Stimulated activated effector memory CD8-positive, alpha-beta T cell treated with anti-CD3 and anti-CD28 coated beads, Interleukin-12 subunit alpha, Interleukin-12 subunit beta, amount 100 ng/mL, for 72 hours (primary cell): ENCODE measurements around the gene DPEP2.
A peak's percentile ranks its signal among the peaks of the same experiment; 100 is the strongest.
"Not testable (repeated sequence)": the region's sequence is repeated elsewhere in the genome, so short reads cannot be mapped to it uniquely, and the experiment has no call there.

Source experiments
- ATAC-seq: fragments of 150-1000 bp; cut with Tn5 transposase; 2 replicates; pipeline ENCODE4 v1.10.0; 2021
- DNase-seq, 2 donors: peaks; one replicate each; pipeline ENCODE4 v3.0.0; 2021 to 2022; ENCODE audit warnings: low spot score in 2 of 2
- H3K27ac Mint-ChIP-seq: one replicate; pipeline ENCODE4 v1.8.0; 2022; ENCODE audit warnings: mild to moderate bottlenecking, mixed read lengths
- H3K36me3 Mint-ChIP-seq: one replicate; pipeline ENCODE4 v1.8.0; 2022; ENCODE audit warnings: mild to moderate bottlenecking, mixed read lengths
- H3K4me1 Mint-ChIP-seq: one replicate; pipeline ENCODE4 v1.8.0; 2022; ENCODE audit warnings: mixed read lengths
- H3K4me3 Mint-ChIP-seq: one replicate; pipeline ENCODE4 v1.8.0; 2022; ENCODE audit warnings: mild to moderate bottlenecking, mixed read lengths
- H3K9me3 Mint-ChIP-seq: one replicate; pipeline ENCODE4 v1.8.0; 2022; ENCODE audit warnings: mixed read lengths

Gene DPEP2

DNA sequence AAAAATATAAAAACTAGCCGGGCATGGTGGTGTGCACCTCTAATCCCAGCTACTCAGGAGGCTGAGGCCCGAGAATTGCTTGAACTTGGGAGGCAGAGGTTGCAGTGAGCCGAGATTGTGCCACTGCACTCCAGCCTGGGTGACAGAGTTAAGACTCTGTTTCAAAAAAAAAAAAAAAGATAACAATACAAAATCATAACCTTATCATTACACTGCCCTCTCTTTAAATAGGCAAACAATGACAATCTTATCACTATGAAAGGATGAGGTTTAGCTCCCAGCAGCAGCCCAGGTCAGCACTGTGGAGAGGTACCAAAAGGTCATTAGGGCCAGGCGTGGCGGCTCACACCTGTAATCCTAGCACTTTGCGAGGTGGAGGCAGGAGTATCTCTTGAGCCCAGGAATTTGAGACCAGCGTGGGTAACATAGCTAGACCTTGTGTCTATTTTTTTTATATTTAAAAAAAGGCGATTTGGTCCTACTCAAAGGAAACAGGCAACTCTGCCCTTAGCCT lies 19.9 kb upstream of the DPEP2 start:
- H3K27ac Mint-ChIP-seq: no peak overlapping the region
- no peak overlapping the region for H3K4me3 Mint-ChIP-seq
- H3K9me3 Mint-ChIP-seq: no peaks in the 10 kb centered on the region
- ATAC-seq: no peak
- peaks cover 31% of the 10 kb centered on the region for H3K36me3 Mint-ChIP-seq
- no peak for DNase-seq
- peaks cover 28% of the 10 kb centered on the region for H3K4me1 Mint-ChIP-seq

DNA sequence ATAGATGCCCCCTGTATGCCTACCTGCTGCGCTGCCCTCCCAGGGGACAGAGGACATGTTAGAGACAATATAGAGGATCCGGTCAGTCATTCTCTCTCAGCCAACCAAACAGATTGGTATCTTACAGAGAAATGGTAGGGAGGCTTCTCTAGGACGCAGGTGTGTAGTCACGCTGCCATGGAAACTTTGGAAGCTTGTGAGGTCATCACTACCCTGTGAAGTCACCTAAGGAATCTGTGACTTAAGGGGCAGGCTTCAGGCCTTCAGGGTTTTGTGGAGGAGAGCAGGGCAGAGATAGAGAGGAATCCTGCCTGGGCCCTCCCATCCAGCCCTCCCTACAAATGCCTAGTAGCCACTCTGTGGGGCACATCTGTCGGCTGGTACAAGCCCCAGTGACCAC lies 16.4 kb upstream of the DPEP2 start, which contains the start of gene DPEP2NB:
TSS of gene DPEP2NB (minus strand) at position 231 of the 400 bp plus-strand sequence. CDS start at position 90, 141 bp downstream.
- Mint-ChIP-seq H3K36me3 (no peaks in the 10 kb centered on the region), H3K27ac (peak within 1 kb of the TSS; percentile 43), H3K4me3 (no peak within 1 kb of the TSS), H3K4me1 (peaks cover 6% of the 10 kb centered on the region), H3K9me3 (no peaks in the 10 kb centered on the region)
- DNase-seq (no peak), ATAC-seq (no peak)

DNA sequence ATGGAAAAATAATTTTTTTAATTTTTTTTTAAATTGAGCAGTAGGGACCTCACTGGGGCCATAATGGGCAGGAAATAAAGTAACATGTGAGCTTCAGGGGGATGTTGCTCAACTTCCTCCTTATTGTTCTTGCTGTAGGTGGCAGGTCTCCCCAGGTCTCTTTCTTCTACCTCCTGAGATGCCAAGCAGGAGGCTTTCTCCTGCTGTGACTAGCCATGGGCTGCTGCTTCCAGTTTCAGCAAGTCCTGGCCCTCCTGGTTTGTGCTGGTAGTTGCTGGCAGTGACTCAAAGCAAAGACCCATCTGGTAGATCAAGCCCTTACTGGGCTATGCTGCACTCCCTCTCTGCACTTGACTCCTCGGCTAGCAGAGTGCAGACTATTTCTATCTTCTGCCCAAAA lies 14.2 kb upstream of the DPEP2 start:
- Mint-ChIP-seq H3K4me3 (no peak overlapping the region), H3K36me3 (no peaks in the 10 kb centered on the region), H3K9me3 (no peaks in the 10 kb centered on the region), H3K27ac (peak overlapping the region; percentile 68), H3K4me1 (peaks cover 14% of the 10 kb centered on the region)
- DNase-seq (no peak), ATAC-seq (no peak)

DNA sequence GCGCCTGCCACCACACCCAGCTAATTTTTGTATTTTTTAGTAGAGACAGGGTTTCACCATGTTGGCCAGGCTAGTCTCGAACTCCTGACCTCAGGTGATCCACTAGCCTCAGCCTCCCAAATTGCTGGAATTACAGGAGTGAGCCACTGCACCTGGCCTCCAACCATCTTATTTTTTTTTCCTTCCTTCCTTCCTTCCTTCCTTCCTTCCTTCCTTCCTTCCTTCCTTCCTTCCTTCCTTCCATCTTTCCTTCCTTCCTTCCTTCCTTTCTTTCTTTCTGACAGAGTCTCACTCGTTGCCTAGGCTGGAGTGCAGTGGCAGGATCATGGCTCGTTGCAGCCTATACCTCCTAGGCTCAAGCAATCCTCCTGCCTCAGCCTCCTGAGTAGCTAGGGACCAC lies 10.6 kb upstream of the DPEP2 start:
- Mint-ChIP-seq H3K4me1 (peaks cover 26% of the 10 kb centered on the region), H3K27ac (peak overlapping the region; percentile 21)
- H3K36me3 Mint-ChIP-seq, DNase-seq, ATAC-seq, H3K4me3 Mint-ChIP-seq, H3K9me3 Mint-ChIP-seq: not testable (repeated sequence)

- no peak overlapping the region for H3K4me3 Mint-ChIP-seq
- ATAC-seq: no peak
- H3K4me1 Mint-ChIP-seq: peaks cover 26% of the 10 kb centered on the region
- DNase-seq: no peak
- H3K9me3 Mint-ChIP-seq: no peaks in the 10 kb centered on the region
- peak overlapping the region; percentile 21 for H3K27ac Mint-ChIP-seq
- no peaks in the 10 kb centered on the region for H3K36me3 Mint-ChIP-seq
Measured at GRCh38 chr16:68009157-68009735, 10.0 kb upstream of the DPEP2 start.

DNA sequence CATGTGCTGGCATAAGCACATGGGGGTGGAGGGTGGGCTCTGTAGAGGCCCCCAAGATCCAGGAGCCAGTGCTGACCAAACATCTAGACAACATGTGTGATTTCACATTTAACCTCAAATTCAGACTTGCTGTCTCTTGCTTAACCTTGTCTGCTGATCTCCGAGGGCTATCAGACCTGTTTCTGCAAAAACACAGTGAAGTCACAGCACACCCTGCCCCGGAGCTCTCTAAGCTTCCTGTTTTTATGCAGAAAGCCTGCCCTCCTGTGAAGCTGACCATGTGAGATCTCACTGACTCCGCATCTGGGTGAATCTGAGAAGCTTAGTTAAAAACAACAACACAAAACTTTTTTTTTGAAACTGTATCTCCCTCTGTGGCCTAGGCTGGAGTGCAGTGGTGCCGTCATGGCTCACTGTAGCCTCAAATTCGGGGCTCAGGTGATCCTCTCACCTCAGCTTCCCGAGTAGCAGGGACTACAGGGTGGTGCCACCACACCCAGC lies 6.6 kb upstream of the DPEP2 start:
- Mint-ChIP-seq H3K9me3 (no peaks in the 10 kb centered on the region), H3K27ac (peak overlapping the region; percentile 95), H3K4me1 (peaks cover 20% of the 10 kb centered on the region), H3K4me3 (peak overlapping the region; percentile 34), H3K36me3 (no peaks in the 10 kb centered on the region)
- ATAC-seq (peak; percentile 85), DNase-seq (no peak)

GRCh38 chr16:68005211-68005610 lies 5.9 kb upstream of the DPEP2 start:
- peaks cover 22% of the 10 kb centered on the region for H3K4me1 Mint-ChIP-seq
- DNase-seq (no peak), ATAC-seq (no peak)
- no peaks in the 10 kb centered on the region for H3K36me3 Mint-ChIP-seq
- H3K9me3 Mint-ChIP-seq: no peaks in the 10 kb centered on the region
- peak overlapping the region; percentile 95 for H3K27ac Mint-ChIP-seq
- no peak overlapping the region for H3K4me3 Mint-ChIP-seq

- Mint-ChIP-seq H3K36me3 (no peaks in the 10 kb centered on the region), H3K4me3 (no peak overlapping the region), H3K27ac (no peak overlapping the region), H3K4me1 (peaks cover 36% of the 10 kb centered on the region), H3K9me3 (no peaks in the 10 kb centered on the region)
- no peak for DNase-seq
- ATAC-seq: no peak
Measured at GRCh38 chr16:68003031-68003430, 3.7 kb upstream of the DPEP2 start.

DNA sequence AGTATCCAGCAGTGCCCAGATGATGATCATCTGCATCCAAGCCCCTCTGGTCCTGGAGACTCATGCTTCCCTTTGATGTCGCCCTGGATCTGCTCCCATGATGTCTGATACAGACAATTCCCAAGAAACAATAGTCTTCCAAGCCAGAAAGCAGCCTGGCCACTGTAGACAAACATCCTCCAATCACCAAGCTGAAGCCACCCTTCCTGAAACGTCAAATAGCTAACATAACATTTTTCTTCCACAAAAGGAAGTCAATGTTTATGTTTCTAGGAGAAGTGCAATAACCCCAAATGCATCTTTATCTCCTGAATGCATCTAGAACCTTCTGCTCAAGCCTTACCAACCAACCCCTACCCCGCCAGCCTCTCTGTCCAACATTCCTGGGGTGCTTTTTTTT lies 1.2 kb upstream of the DPEP2 start:
- no peaks in the 10 kb centered on the region for H3K36me3 Mint-ChIP-seq
- peak overlapping the region; percentile 91 for H3K27ac Mint-ChIP-seq
- H3K4me3 Mint-ChIP-seq: peak overlapping the region; percentile 69
- ATAC-seq (no peak), DNase-seq (no peak)
- peaks cover 35% of the 10 kb centered on the region for H3K4me1 Mint-ChIP-seq
- H3K9me3 Mint-ChIP-seq: no peaks in the 10 kb centered on the region

DNA sequence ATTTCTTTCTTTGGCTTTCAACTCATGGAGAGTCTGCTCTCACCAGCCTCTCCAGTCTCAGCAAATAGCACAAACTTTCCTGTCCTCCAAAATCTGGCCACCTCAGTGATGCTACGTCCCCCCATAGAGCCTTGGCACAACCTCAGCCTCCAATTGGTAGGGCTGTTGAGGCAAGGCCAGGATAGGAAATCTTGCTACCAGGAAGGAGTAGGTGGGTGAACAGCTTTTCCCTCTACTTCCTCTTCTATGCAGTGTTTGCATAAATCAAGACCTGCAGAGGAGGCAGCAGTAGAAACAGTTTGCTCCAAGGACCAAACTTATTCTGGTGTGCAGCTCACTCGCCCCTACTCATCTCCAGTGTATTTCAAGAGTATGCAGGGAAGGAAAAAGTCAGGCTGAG lies 701 bp upstream of the DPEP2 start:
- Mint-ChIP-seq H3K4me1 (peaks cover 38% of the 10 kb centered on the region), H3K36me3 (no peaks in the 10 kb centered on the region), H3K9me3 (no peaks in the 10 kb centered on the region), H3K4me3 (peak overlapping the region; percentile 69), H3K27ac (peak overlapping the region; percentile 91)
- DNase-seq: no peak
- ATAC-seq: peak; percentile 22

- not testable (repeated sequence) for H3K36me3 Mint-ChIP-seq, ATAC-seq, DNase-seq, H3K9me3 Mint-ChIP-seq
- H3K4me1 Mint-ChIP-seq: peaks cover 48% of the 10 kb centered on the region
- H3K27ac Mint-ChIP-seq: peak overlapping the region; percentile 91
- H3K4me3 Mint-ChIP-seq: peak overlapping the region; percentile 69
Measured at GRCh38 chr16:67998231-67998778, 979 bp downstream of the DPEP2 start.

- Mint-ChIP-seq H3K27ac (no peak overlapping the region), H3K4me1 (peaks cover 55% of the 10 kb centered on the region), H3K9me3 (no peaks in the 10 kb centered on the region), H3K36me3 (no peaks in the 10 kb centered on the region), H3K4me3 (no peak overlapping the region)
- DNase-seq (no peak), ATAC-seq (no peak)
Measured at GRCh38 chr16:67996666-67997065, 2.6 kb downstream of the DPEP2 start.

- H3K27ac Mint-ChIP-seq: peak overlapping the region; percentile 89
- ATAC-seq (no peak), DNase-seq (no peak)
- H3K9me3 Mint-ChIP-seq: no peaks in the 10 kb centered on the region
- peaks cover 52% of the 10 kb centered on the region for H3K4me1 Mint-ChIP-seq
- H3K4me3 Mint-ChIP-seq: no peak overlapping the region
- no peaks in the 10 kb centered on the region for H3K36me3 Mint-ChIP-seq
Measured at GRCh38 chr16:67995423-67995822, 3.9 kb downstream of the DPEP2 start.

GRCh38 chr16:67994040-67994408 lies 5.3 kb downstream of the DPEP2 start:
- peak overlapping the region; percentile 89 for H3K27ac Mint-ChIP-seq
- not testable (repeated sequence) for H3K36me3 Mint-ChIP-seq, DNase-seq, H3K9me3 Mint-ChIP-seq
- ATAC-seq: peak; percentile 14
- peaks cover 38% of the 10 kb centered on the region for H3K4me1 Mint-ChIP-seq
- peak overlapping the region; percentile 69 for H3K4me3 Mint-ChIP-seq

DNA sequence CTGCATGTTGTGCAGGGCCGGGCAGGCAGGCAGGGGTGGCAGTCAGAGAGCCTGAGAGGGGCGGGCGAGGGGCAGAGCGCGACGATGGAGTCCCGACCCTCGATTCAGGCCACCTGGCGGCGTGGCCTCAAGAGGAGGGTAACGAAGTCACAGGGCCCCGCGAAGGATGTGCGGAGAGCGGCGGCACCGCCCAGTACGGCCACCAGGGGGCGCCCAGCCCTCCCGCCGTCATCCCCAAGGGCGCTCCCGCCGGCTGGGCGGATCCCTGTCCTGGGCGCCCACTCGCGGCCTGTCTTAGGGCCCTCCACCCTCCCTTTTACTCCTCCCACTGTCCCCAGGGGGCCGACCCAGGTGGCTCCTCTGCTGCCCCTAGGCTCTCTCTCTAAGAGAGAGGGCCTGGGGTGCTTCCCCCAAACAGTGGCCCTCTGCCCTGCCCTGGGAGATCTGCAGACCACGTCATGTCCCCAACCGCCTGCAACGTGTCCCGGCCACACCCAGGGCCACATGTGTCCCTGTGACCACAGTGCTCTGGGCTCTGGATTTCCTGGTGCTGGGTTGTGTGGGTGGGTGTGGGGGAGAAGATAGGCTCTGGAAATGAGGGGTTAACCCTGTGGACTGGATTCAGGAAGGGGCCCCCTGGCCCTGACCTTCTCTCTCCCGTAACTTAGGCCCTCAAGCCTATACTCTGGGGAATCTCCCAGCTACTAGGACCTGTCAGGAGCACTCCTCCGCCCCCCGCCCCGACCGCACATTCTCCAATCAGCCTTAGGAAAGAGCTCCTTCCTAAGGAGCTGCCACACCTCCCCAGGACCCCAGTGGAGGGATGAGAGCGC lies 5.9 kb downstream of the DPEP2 start:
- peak overlapping the region; percentile 69 for H3K4me3 Mint-ChIP-seq
- H3K9me3 Mint-ChIP-seq: no peaks in the 10 kb centered on the region
- H3K36me3 Mint-ChIP-seq: no peaks in the 10 kb centered on the region
- peaks cover 33% of the 10 kb centered on the region for H3K4me1 Mint-ChIP-seq
- H3K27ac Mint-ChIP-seq: peak overlapping the region; percentile 89
- ATAC-seq (peak; percentile 92), DNase-seq (peak; percentile 85 to 93)
